Measurements from ENCODE around the gene FBXW11.

- TF ChIP-seq, protein P1, sequence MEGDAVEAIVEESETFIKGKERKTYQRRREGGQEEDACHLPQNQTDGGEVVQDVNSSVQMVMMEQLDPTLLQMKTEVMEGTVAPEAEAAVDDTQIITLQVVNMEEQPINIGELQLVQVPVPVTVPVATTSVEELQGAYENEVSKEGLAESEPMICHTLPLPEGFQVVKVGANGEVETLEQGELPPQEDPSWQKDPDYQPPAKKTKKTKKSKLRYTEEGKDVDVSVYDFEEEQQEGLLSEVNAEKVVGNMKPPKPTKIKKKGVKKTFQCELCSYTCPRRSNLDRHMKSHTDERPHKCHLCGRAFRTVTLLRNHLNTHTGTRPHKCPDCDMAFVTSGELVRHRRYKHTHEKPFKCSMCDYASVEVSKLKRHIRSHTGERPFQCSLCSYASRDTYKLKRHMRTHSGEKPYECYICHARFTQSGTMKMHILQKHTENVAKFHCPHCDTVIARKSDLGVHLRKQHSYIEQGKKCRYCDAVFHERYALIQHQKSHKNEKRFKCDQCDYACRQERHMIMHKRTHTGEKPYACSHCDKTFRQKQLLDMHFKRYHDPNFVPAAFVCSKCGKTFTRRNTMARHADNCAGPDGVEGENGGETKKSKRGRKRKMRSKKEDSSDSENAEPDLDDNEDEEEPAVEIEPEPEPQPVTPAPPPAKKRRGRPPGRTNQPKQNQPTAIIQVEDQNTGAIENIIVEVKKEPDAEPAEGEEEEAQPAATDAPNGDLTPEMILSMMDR (IDR thresholded peaks at IDR 0.05; ENCODE audit: low read depth, low read length, poor library complexity, severe bottlenecking), result no peak
- no peak for TF ChIP-seq EZH2phosphoT487 (IDR thresholded peaks at IDR 0.05; ENCODE audit: borderline replicate concordance, low read length)
Measured at GRCh38 chr5:172052450-172053236, 46.2 kb upstream of the FBXW11 start.
